HG03060 (cell line): ENCODE data around the gene SSX2IP.

Experiments
- ATAC-seq: cut with Tn5 transposase; IDR thresholded peaks from one replicate; pipeline ENCODE4 v1.9.1; 2021; ENCODE audit warnings: low read depth, moderate number of reproducible peaks; ENCODE audit not compliant: unreplicated experiment

Gene SSX2IP

DNA sequence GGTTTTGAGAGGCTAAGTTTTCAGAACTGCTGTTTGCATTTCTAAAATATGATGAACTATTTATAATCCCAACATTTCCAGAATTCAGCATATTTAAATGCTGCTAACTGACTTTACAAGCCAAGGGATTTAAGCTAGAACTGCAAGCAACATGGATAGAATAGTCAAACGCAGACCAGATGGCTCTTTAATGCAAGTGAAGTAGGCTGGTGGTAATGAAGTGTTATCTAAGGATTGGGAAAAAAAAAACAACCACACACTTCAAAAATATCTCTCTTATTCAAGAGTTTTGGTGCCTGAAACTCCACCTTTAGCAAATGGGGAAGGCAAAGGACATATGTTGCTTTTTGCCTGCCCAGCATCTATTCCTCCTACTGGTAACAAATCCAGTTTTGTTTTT, 20.9 kb upstream of the SSX2IP start:
- no peak for ATAC-seq

DNA sequence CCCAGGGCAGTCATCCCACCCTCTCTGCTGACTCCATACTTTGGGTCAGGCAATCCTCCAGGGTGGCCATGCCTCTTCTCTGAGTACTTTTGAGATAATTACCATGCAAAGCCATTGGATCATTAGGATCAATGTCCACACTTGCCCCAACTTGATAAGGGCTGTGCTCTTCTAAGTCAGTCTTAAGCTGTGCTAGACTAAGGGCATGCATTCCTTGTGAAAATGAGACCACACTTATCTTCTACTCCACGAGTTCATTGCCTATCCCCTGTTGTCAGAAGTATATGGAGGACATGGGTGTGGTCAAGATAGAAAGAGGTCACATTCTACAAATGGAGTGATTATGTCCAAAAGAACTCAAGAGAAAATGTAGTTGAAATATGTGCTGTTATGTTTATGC, 18.9 kb upstream of the SSX2IP start:
- no peak for ATAC-seq

- ATAC-seq, result no peak
Observed at GRCh38 chr1:84708031-84708430, 17.8 kb upstream of the SSX2IP start.

GRCh38 chr1:84705513-84705912, 15.3 kb upstream of the SSX2IP start:
- ATAC-seq, result no peak

DNA sequence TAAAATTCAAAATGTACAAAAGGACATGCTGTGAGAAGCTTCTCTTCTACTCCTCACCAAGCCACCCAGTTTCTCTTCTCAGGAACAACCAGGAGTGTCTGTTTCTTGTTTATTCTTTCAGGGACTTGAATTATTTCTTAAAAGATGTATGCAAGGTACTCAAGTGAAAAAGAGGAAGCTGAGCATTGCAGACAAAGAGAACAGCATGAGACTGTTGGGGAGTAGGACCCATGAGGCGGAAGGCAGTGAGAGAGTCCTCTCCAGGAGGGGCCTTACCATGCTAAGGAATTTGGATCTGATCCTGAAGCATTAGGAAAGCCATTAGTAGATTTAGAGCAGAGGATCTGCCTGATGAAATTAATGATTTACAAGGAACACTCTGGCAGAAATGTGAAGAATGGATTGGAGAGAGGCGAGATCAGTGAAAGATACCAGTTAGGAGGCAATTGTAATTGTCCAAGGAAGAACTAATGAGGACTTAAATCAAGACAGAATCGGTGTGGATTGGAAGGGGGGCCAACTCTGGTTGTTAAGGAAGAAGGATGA, 14.7 kb upstream of the SSX2IP start:
- no peak for ATAC-seq

- no peak for ATAC-seq
Observed at GRCh38 chr1:84703431-84703830, 13.2 kb upstream of the SSX2IP start.

- no peak for ATAC-seq
Observed at GRCh38 chr1:84702143-84702542, 11.9 kb upstream of the SSX2IP start.

- ATAC-seq, result no peak
Observed at GRCh38 chr1:84701376-84701775, 11.1 kb upstream of the SSX2IP start.

DNA sequence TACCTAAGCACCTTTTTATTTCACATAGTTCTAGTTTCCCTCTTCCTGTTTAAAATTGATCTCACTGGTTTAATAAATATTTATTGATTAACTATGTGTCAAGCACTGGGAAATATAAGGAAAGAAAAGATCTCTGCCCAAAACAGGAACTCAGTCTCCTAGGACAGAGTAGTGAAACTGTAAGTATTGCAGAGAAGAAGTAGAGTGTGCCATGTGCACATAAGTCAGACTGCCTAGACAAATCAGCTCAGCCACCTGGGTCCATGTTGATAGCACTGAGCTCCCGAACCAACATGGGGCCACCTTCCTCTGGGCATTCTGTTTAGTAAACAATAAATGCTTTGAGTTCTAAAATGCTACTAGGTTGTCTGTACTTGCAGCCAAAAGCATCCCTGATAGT, 9.8 kb upstream of the SSX2IP start:
- ATAC-seq, result no peak

DNA sequence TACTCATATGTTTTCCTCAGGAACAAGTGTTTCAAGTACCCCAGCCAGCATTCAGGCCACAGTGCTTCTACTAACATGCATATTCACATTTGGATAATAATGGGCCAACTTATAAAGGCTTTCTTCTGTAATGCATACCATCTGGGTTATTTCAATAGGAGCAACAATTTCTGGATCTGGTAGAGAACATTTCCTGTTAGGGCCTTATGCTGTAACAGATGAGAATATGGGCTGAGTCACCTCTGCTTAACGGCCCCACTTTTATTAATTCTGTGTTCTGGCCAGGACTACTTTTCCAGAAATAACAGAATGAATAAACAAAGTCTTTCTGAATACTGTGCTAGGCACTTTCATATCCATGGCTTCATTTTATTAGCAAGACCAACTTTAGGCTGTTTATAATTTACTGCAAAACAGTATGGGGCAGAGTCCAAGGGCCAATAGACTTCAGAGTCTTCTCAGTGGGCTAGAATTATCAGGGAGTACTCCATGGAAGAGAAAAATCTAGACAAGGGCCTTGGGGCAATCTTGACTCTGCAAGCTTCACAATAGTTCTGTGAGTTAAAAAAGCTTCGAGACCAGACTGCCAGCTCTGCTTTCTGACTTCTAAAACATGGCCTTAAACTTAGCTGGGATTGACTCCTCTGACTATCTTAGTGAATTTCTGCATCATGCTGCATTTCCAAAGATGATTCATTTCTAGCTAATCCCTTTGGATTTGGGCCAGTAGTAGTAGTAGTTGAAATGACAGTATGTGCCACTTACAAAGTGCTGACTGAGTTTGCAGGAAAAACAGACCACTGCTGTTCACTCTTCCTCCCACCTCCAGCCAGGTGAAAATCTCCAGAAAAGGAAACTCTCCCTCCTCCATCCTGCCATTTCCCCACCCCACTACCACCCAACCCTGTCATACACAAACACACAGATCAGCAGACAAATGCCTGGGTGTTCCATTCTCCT, 8.2 kb upstream of the SSX2IP start:
- no peak for ATAC-seq

DNA sequence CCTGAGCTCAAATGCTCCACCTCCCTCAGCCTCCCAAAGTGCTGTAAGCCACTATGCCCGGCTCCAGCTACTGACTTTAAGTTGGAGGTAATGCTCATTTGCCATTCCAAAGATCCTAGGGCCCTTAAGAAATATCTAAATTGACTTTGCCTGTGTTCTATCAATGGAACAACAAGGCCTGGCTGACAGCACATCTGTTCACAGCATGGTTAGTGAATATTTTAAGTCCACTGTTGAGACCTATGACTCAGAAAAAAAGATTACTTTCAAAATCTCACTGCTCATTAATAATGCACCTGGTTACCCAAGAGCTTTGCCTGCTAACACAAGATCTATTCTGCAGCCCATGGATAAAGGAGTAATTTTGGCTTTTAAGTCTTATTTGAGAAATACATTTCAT, 3.5 kb upstream of the SSX2IP start:
- ATAC-seq, result no peak

DNA sequence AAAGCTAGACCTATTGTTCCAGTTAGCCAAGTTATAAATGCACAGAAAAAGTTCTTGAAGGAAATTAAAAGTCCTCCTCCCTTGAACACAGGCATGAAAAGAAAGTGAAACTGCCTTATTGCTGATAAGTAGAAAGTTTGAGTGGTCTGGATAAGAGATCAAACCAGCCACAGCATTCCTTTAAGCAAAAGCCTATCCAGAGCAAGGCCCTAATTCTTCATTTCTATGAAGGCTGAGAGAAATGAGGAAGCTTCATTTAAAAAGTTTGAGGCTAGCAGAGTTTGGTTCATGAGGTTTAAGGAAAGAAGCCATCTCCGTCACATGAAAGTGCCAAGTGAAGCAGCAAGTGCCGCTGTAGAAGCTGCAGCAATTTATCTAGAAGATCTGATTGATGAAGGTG, 2.7 kb upstream of the SSX2IP start:
- ATAC-seq, result no peak

- no peak for ATAC-seq
Observed at GRCh38 chr1:84692391-84692790, 2.1 kb upstream of the SSX2IP start.

GRCh38 chr1:84691122-84691783, 992 bp upstream of the SSX2IP start:
- ATAC-seq, result no peak

- ATAC-seq, result peak; percentile 20
Observed at GRCh38 chr1:84689514-84690396, 506 bp downstream of the SSX2IP start.

DNA sequence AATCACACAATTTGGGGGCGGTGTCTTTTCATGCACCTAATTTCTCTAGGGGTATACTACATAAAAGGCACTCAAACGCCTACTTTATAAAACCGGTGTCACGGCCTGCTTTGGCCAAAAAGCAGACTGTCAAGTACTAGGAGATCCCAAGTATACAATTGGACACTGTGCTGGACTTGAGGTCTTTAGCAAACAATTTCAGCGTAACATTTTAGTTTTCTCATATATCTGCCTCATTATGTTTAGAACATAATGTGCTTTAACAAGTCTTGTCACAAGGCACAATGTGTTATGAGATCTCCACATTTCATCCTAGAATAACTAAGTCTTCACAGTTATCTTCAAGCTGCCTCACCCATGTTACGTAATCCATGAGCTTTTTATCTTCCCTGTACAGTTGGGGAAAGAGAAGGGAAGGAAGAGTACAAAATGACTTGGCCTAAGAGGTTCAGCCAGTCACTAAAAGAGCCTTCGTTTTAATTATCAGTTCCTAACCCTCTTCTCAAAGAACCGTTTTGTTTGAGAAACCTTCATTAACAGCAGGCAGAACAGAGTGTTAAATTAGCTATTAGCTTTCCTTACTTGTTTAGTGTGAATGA, 1.7 kb downstream of the SSX2IP start:
- ATAC-seq, result no peak

DNA sequence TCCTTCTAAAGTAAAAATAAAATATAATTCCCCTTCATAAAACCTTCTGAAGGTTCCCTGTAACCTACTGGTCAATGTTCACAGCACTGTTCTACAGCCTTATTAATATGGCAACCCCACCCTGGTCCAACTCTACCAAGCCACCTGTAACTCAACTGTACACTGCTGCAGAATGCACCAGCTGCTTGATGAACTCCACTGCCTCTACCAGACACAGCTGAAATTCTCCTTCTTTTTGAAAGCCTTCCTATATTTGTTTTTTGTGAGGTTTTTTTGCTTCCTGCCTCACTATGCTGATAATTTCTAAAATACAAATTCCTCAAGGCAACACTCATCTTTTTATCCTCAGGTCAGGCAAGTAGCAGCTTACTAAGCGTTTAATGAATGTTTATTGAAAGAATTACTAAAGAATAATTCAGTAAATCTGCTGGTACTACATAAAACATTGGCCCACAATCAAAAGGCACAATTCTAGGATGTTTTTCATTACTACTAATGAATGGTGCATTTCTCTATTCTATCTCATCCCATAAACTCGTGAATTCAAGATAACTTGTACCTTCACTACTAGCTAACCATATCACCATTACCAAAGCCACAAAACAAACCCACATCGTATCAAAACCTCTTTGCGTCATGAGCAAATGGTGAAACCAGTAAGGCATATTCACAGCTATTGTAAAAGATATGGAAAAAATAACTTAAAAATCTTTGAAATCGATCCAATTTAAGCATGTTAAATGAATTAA, 2.4 kb downstream of the SSX2IP start:
- no peak for ATAC-seq

DNA sequence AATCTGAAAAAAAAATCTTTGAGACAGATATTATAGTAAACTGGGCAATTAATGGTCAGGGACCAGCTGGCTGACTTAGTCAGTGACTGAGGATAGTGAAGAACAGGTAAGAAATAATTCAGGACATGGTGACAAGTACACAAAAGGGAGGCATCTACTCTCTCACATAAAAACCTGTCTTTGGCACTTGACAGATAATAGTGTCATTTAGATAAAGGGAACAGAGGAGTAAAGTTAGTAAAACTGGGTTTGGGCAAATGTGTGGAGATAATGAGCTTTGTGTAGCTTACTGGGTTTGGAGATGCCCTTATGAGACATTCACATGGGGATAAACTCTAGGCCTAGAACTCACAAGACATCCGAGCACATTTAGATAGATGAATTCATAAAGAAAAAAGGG, 4.0 kb downstream of the SSX2IP start:
- ATAC-seq, result no peak

DNA sequence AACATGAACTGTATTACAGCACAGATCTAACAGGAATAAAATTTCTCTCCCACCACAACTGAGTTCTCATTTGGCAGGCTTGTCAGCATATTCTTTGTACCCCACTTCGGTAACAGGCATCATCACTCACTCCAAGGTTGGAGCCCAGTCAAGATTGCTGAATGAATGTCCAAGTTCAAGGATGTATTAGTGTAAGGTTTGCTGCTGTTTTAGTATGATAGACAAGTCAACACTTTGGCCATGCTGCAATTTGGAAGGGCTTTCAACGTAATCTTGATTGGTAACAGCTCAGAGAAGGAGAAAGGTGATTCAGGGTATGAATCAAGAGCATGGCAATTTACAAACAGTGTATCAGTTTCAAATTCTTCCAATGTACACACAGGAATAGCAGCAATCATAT, 6.8 kb downstream of the SSX2IP start:
- ATAC-seq, result no peak

GRCh38 chr1:84682047-84682446, 8.2 kb downstream of the SSX2IP start:
- ATAC-seq, result no peak
